Measurements from ENCODE around the gene SLC6A9.

SLC6A9 gene

GRCh38 chr1:44031252-44032169 lies at the start of gene SLC6A9:
Gene SLC6A9 (minus strand): TSS chr1:44031462. CDS start chr1:44024277, 7,185 bp downstream.
- peak; percentile 43 for DNase-seq

- DNase-seq, result no peak
Observed at GRCh38 chr1:44079566-44079965, 48.3 kb upstream of the SLC6A9 start.

- DNase-seq, result no peak
Observed at GRCh38 chr1:44078104-44078503, 46.8 kb upstream of the SLC6A9 start.

GRCh38 chr1:44077421-44077820 lies 46.2 kb upstream of the SLC6A9 start:
- no peak for DNase-seq

GRCh38 chr1:44076066-44076465 lies 44.8 kb upstream of the SLC6A9 start:
- DNase-seq, result no peak

- DNase-seq, result no peak
Observed at GRCh38 chr1:44074415-44074814, 43.2 kb upstream of the SLC6A9 start.

GRCh38 chr1:44073528-44073927 lies 42.3 kb upstream of the SLC6A9 start:
- DNase-seq, result no peak

- no peak for DNase-seq
Observed at GRCh38 chr1:44072821-44073220, 41.6 kb upstream of the SLC6A9 start.

- no peak for DNase-seq
Observed at GRCh38 chr1:44072204-44072603, 40.9 kb upstream of the SLC6A9 start.

- no peak for DNase-seq
Observed at GRCh38 chr1:44071461-44071860, 40.2 kb upstream of the SLC6A9 start.

- DNase-seq, result no peak
Observed at GRCh38 chr1:44068442-44068921, 37.2 kb upstream of the SLC6A9 start.

GRCh38 chr1:44067266-44068250 lies 36.3 kb upstream of the SLC6A9 start:
- no peak for DNase-seq

- no peak for DNase-seq
Observed at GRCh38 chr1:44062656-44063179, 31.5 kb upstream of the SLC6A9 start.

- no peak for DNase-seq
Observed at GRCh38 chr1:44061857-44062256, 30.6 kb upstream of the SLC6A9 start.

GRCh38 chr1:44060830-44061267 lies 29.6 kb upstream of the SLC6A9 start:
- DNase-seq, result no peak

GRCh38 chr1:44059664-44060355 lies 28.5 kb upstream of the SLC6A9 start:
- no peak for DNase-seq

- DNase-seq, result no peak
Observed at GRCh38 chr1:44059212-44059611, 27.9 kb upstream of the SLC6A9 start.

GRCh38 chr1:44057293-44057692 lies 26.0 kb upstream of the SLC6A9 start:
- no peak for DNase-seq

GRCh38 chr1:44053394-44053793 lies 22.1 kb upstream of the SLC6A9 start:
- no peak for DNase-seq

- no peak for DNase-seq
Observed at GRCh38 chr1:44050261-44050660, 19.0 kb upstream of the SLC6A9 start.

GRCh38 chr1:44049839-44050238 lies 18.6 kb upstream of the SLC6A9 start:
- no peak for DNase-seq

GRCh38 chr1:44048532-44049215 lies 17.4 kb upstream of the SLC6A9 start:
- DNase-seq, result no peak
